ENCODE data around the gene SARM1. TPM values are rescaled to one million over a fixed set of nuclear protein-coding genes. Genes with fewer than 3 reads are reported as not detected.

Gene SARM1
- total RNA-seq, 1 donor from 2014 or later, result 12.0 TPM

- H3K4me3 ChIP-seq (ENCODE audit: low read depth, low read length), result no peak overlapping the region
- no peaks in the 10 kb centered on the region for H3K36me3 ChIP-seq (ENCODE audit: control insufficient read depth, insufficient read depth, low read length)
- peaks cover 38% of the 10 kb centered on the region for H3K27me3 ChIP-seq (ENCODE audit: control insufficient read depth, insufficient read depth, low read length)
- no peak for DNase-seq (ENCODE audit: low read depth)
- peak; percentile 61 for TF ChIP-seq CTCF (IDR thresholded peaks at IDR 0.05; ENCODE audit: insufficient read depth, low read length, poor library complexity, severe bottlenecking)
Observed at GRCh38 chr17:28381141-28381825, 9.8 kb downstream of the SARM1 start.

GRCh38 chr17:28384281-28385036, 13.0 kb downstream of the SARM1 start:
- Histone ChIP-seq H3K4me3 (ENCODE audit: low read depth, low read length) (peak overlapping the region; percentile 44), H3K27me3 (ENCODE audit: control insufficient read depth, insufficient read depth, low read length) (peaks cover 36% of the 10 kb centered on the region), H3K36me3 (ENCODE audit: control insufficient read depth, insufficient read depth, low read length) (no peaks in the 10 kb centered on the region)
- no peak for DNase-seq (ENCODE audit: low read depth)
- TF ChIP-seq CTCF (IDR thresholded peaks at IDR 0.05; ENCODE audit: insufficient read depth, low read length, poor library complexity, severe bottlenecking), result no peak

GRCh38 chr17:28385037-28385400, 13.5 kb downstream of the SARM1 start:
- DNase-seq (ENCODE audit: low read depth), result no peak
- peaks cover 36% of the 10 kb centered on the region for H3K27me3 ChIP-seq (ENCODE audit: control insufficient read depth, insufficient read depth, low read length)
- H3K36me3 ChIP-seq (ENCODE audit: control insufficient read depth, insufficient read depth, low read length), result no peaks in the 10 kb centered on the region
- H3K4me3 ChIP-seq (ENCODE audit: low read depth, low read length), result peak overlapping the region; percentile 44
- no peak for TF ChIP-seq CTCF (IDR thresholded peaks at IDR 0.05; ENCODE audit: insufficient read depth, low read length, poor library complexity, severe bottlenecking)

GRCh38 chr17:28385406-28385805, 13.9 kb downstream of the SARM1 start:
- no peak for TF ChIP-seq CTCF (IDR thresholded peaks at IDR 0.05; ENCODE audit: insufficient read depth, low read length, poor library complexity, severe bottlenecking)
- Histone ChIP-seq H3K27me3 (ENCODE audit: control insufficient read depth, insufficient read depth, low read length) (peaks cover 36% of the 10 kb centered on the region), H3K4me3 (ENCODE audit: low read depth, low read length) (no peak overlapping the region)

GRCh38 chr17:28386391-28386790, 14.9 kb downstream of the SARM1 start:
- TF ChIP-seq CTCF (IDR thresholded peaks at IDR 0.05; ENCODE audit: insufficient read depth, low read length, poor library complexity, severe bottlenecking), result no peak
- Histone ChIP-seq H3K4me3 (ENCODE audit: low read depth, low read length) (no peak overlapping the region), H3K36me3 (ENCODE audit: control insufficient read depth, insufficient read depth, low read length) (no peaks in the 10 kb centered on the region), H3K27me3 (ENCODE audit: control insufficient read depth, insufficient read depth, low read length) (peaks cover 27% of the 10 kb centered on the region)
- DNase-seq (ENCODE audit: low read depth), result no peak

More at GRCh38 chr17:28385406-28385805, 13.9 kb downstream of the SARM1 start:
- no peak for DNase-seq (ENCODE audit: low read depth)
- no peaks in the 10 kb centered on the region for H3K36me3 ChIP-seq (ENCODE audit: control insufficient read depth, insufficient read depth, low read length)
